ENCODE measurements around the gene BMAL1. TPM values are rescaled to one million over a fixed set of nuclear protein-coding genes. Genes with fewer than 3 reads are reported as not detected.

BMAL1 gene
- 3.0 TPM for polyA plus RNA-seq (2012; ENCODE audit: low read depth, missing spikeins)

DNA sequence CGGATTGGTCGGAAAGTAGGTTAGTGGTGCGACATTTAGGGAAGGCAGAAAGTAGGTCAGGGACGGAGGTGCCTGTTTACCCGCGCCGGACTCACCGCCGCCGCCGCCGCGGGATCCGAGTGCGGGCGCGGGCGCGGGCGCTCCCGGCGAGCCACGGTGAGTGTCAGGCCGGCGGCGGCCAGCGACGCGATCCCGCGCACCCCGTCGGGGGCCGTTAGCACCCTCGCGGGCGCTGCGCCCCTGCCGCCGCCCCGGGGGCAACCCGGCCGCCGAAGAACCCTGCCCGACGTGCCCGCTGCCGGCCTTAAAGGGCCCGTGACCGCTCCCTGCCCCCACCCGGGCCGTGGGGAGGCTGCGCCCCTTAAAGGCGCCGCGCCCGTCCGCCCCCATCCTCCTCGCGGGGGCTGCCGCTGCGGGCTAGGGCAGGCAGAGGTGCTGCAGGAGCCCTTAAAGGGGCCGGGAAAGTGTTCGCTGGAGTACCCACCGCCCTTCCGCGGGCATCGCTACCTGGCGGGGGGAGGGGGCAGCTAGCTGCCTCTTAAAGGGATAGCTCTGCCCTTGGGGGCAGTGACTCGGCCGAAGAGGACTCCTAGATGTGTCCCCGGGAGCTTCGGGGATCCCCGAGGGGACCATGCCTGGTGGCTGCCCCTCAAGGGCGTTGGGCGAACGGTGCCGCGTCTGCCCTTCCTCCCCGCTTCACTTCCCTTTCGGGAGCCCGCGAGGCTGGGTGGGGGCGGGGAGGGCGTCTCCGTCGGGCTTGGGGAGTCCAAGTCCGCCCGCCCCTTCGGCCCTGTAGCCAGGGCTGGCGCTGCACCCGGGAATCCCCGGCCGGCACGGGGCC is at the start of gene BMAL1:
Gene BMAL1, plus strand, starts transcription at position 23 of the 841 bp plus-strand sequence. CDS start 76,519 bp downstream, outside the sequence.
- FAIRE-seq (no peak), DNase-seq (ENCODE audit: insufficient read length, low spot score) (peak; percentile 38)
- TF ChIP-seq PAX5 (IDR thresholded peaks at IDR 0.05; ENCODE audit: insufficient read depth, low read length, severe bottlenecking), result no peak
- no peak for TF ChIP-seq POU2F2 (IDR thresholded peaks at IDR 0.05; ENCODE audit: low read depth, low read length)
- TF ChIP-seq TAF1 (IDR thresholded peaks at IDR 0.05; ENCODE audit: low read depth, low read length), result no peak
- peak; percentile 42; the same call in 1 of the 2 replicates for TF ChIP-seq SPI1 (IDR thresholded peaks at IDR 0.05; ENCODE audit: low read depth, low read length)
- TF ChIP-seq POLR2A (IDR thresholded peaks at IDR 0.05; ENCODE audit: low read depth, low read length), result no peak
- TF ChIP-seq POLR2AphosphoS5 (IDR thresholded peaks at IDR 0.05; ENCODE audit: low read depth, low read length), result no peak

DNA sequence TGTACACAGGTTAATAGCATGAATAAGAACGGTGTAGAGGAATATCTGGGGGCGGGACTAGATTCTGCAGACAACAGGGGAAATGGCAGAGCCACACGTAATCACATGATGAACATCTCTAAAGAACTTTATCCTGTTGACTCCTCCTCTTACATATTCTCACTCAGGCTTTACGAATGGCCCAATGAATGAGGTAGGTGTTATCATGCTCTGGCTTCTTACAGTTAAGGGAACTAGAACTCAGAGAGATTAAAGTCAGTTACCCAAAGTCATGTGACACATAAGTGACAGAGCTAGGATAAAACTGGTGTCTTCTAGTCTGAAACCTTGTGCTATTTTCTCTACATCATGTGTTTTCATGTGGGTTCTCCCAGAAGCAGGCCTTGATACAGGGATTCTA is 49.0 kb upstream of the BMAL1 start:
- DNase-seq (ENCODE audit: insufficient read length, low spot score), result no peak
- TF ChIP-seq SPI1 (IDR thresholded peaks at IDR 0.05; ENCODE audit: low read depth, low read length) (no peak), PAX5 (IDR thresholded peaks at IDR 0.05; ENCODE audit: insufficient read depth, low read length, severe bottlenecking) (no peak), TAF1 (IDR thresholded peaks at IDR 0.05; ENCODE audit: low read depth, low read length) (no peak), POLR2A (IDR thresholded peaks at IDR 0.05; ENCODE audit: low read depth, low read length) (no peak), POU2F2 (IDR thresholded peaks at IDR 0.05; ENCODE audit: low read depth, low read length) (no peak), POLR2AphosphoS5 (IDR thresholded peaks at IDR 0.05; ENCODE audit: low read depth, low read length) (no peak)
- no peak for FAIRE-seq

DNA sequence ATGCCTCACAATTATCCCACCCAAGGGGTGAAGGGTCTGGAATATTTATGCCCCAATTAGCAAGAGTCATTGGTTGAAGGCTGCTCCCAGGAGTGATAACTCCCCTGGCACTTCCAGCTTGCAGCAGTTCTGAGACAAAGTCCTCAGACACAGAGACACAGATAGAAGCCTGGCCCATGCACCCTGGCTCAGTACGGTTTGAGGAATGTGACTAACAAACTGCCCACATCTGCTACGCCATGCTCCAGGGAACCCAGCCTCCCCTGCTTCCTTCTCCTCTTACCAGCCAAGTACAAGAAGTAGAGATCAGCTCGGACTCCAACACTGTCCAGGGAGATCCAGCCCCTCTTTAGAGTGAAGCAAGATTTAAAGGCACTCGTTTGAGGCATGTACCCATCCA is 48.5 kb upstream of the BMAL1 start:
- no peak for FAIRE-seq
- TF ChIP-seq POLR2AphosphoS5 (IDR thresholded peaks at IDR 0.05; ENCODE audit: low read depth, low read length) (no peak), SPI1 (IDR thresholded peaks at IDR 0.05; ENCODE audit: low read depth, low read length) (no peak), TAF1 (IDR thresholded peaks at IDR 0.05; ENCODE audit: low read depth, low read length) (no peak), PAX5 (IDR thresholded peaks at IDR 0.05; ENCODE audit: insufficient read depth, low read length, severe bottlenecking) (no peak), POU2F2 (IDR thresholded peaks at IDR 0.05; ENCODE audit: low read depth, low read length) (no peak), POLR2A (IDR thresholded peaks at IDR 0.05; ENCODE audit: low read depth, low read length) (no peak)

DNA sequence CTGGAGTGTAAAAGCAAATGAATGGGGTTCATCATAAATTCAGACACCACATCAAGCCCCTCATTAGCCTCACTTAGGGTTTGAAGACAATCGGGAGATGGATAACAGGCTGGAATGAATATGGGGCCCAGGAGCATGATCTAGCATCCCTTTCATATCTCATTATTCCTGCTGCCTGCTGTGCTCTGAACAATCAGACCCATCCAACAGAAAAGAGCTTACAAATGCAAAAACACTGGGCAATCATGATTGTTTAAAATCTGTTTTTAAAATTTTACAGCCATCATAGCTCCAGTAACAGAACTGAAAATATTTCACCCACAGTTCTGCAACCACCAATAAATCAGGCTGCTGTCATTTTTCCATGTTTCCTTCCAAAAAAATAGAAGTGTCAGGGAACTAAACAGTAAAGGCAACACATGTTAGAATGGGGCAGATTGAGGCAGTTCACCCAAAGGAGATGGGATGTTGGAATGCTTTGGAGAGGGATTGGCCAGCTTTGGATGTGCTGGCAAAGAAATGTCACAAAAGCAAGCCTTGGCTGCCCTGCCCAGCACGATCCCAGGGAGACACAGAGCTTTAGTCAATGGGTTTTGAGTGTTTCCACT is 47.8 kb upstream of the BMAL1 start:
- DNase-seq (ENCODE audit: insufficient read length, low spot score), result no peak
- no peak for TF ChIP-seq POLR2A (IDR thresholded peaks at IDR 0.05; ENCODE audit: low read depth, low read length)
- no peak for TF ChIP-seq POLR2AphosphoS5 (IDR thresholded peaks at IDR 0.05; ENCODE audit: low read depth, low read length)
- TF ChIP-seq SPI1 (IDR thresholded peaks at IDR 0.05; ENCODE audit: low read depth, low read length), result no peak
- TF ChIP-seq POU2F2 (IDR thresholded peaks at IDR 0.05; ENCODE audit: low read depth, low read length), result no peak
- no peak for TF ChIP-seq PAX5 (IDR thresholded peaks at IDR 0.05; ENCODE audit: insufficient read depth, low read length, severe bottlenecking)
- TF ChIP-seq TAF1 (IDR thresholded peaks at IDR 0.05; ENCODE audit: low read depth, low read length), result no peak
- FAIRE-seq, result no peak

More for the DNA sequence above, 48.5 kb upstream of the BMAL1 start:
- DNase-seq (ENCODE audit: insufficient read length, low spot score), result no peak

DNA sequence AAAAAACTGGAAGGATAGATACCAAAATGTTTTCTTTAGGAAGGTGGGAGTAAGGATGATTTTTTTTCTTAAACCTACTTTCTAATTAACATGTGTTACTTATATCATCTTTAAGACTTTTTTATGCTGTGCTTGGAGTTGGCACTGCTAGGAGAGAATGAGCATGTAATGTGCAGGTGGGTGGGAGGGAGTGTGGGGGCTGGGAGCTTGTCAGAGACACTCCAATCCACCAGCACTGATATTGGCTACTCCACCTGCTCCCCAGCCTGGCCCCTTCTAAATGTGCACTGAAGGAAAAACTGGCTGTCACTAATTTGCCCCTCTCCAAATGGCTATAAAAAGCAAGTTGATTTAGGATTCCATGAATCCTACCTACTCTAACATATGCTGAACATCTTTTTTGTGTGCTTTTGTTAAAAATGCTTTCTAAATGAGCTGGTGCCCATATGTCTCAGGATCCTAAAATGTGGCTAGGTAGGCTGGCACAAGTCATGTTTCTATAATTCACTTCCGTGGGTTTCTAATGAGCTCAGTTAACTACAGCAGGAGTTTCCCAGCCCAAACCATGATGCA is 44.3 kb upstream of the BMAL1 start:
- TF ChIP-seq PAX5 (IDR thresholded peaks at IDR 0.05; ENCODE audit: insufficient read depth, low read length, severe bottlenecking) (no peak), SPI1 (IDR thresholded peaks at IDR 0.05; ENCODE audit: low read depth, low read length) (no peak), POU2F2 (IDR thresholded peaks at IDR 0.05; ENCODE audit: low read depth, low read length) (no peak), TAF1 (IDR thresholded peaks at IDR 0.05; ENCODE audit: low read depth, low read length) (no peak), POLR2A (IDR thresholded peaks at IDR 0.05; ENCODE audit: low read depth, low read length) (no peak), POLR2AphosphoS5 (IDR thresholded peaks at IDR 0.05; ENCODE audit: low read depth, low read length) (no peak)
- FAIRE-seq (no peak), DNase-seq (ENCODE audit: insufficient read length, low spot score) (no peak)

DNA sequence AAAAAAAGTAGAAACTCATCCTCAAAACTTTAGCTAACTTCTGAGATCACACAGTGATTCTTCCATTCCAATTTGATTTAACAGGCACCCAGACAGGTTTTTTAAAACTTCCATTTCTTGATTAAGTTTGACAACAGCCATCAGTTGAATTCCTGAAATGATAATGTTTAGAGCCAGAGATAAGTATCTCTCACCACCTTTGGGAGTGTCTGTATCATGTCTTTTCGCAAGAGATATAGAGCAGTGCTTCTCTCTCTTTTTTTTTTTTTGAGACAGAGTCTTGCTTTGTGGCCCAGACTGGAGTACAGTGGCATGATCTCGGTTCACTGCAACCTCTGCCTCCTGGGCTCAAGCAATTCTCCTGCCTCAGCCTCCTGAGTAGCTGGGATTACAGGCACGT is 41.7 kb upstream of the BMAL1 start:
- DNase-seq (ENCODE audit: insufficient read length, low spot score) (no peak), FAIRE-seq (no peak)
- TF ChIP-seq POLR2AphosphoS5 (IDR thresholded peaks at IDR 0.05; ENCODE audit: low read depth, low read length) (no peak), SPI1 (IDR thresholded peaks at IDR 0.05; ENCODE audit: low read depth, low read length) (no peak), TAF1 (IDR thresholded peaks at IDR 0.05; ENCODE audit: low read depth, low read length) (no peak)

DNA sequence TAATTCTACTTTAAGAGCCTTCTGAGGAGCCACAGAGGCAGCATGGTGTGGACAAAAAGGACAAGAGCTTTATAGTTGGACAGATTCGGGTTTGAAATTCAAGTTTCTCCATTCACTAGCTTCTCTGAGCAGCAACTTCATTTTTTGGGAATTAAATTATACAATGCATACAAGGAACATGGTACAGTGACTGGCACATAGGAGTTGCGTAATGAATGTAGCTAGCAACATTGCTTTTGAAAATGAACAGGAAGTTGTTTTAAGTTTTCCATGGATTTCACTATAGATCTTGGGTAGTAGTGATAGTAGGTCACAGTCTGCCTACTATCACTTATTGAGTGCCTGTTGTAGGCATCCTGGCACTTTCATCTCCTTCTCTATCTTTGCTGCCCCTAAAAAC is 41.0 kb upstream of the BMAL1 start:
- TF ChIP-seq SPI1 (IDR thresholded peaks at IDR 0.05; ENCODE audit: low read depth, low read length), result no peak
- TF ChIP-seq POU2F2 (IDR thresholded peaks at IDR 0.05; ENCODE audit: low read depth, low read length), result no peak
- no peak for TF ChIP-seq POLR2AphosphoS5 (IDR thresholded peaks at IDR 0.05; ENCODE audit: low read depth, low read length)
- TF ChIP-seq TAF1 (IDR thresholded peaks at IDR 0.05; ENCODE audit: low read depth, low read length), result no peak
- TF ChIP-seq PAX5 (IDR thresholded peaks at IDR 0.05; ENCODE audit: insufficient read depth, low read length, severe bottlenecking), result no peak
- TF ChIP-seq POLR2A (IDR thresholded peaks at IDR 0.05; ENCODE audit: low read depth, low read length), result no peak
- DNase-seq (ENCODE audit: insufficient read length, low spot score) (no peak), FAIRE-seq (no peak)

DNA sequence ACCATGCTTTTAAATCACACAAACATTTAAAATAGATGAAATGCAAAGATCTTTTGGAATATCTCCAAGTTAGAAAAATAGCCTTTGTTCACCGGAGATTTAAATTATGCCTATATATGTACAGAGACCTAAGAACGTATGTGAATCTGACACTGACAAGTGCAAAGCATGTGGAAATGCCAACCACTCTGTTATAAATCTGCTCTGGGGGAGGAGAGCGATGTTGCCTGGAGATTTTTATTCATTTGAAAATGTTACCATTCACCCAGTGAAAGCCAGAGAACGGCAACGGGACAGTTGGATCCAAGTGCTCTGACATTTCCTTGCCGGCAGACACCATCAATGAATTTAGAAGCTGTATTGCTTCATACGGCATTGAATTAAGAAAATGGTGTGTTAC is 39.8 kb upstream of the BMAL1 start:
- TF ChIP-seq POU2F2 (IDR thresholded peaks at IDR 0.05; ENCODE audit: low read depth, low read length) (no peak), POLR2A (IDR thresholded peaks at IDR 0.05; ENCODE audit: low read depth, low read length) (no peak), TAF1 (IDR thresholded peaks at IDR 0.05; ENCODE audit: low read depth, low read length) (no peak), SPI1 (IDR thresholded peaks at IDR 0.05; ENCODE audit: low read depth, low read length) (no peak)
- FAIRE-seq (no peak), DNase-seq (ENCODE audit: insufficient read length, low spot score) (no peak)

DNA sequence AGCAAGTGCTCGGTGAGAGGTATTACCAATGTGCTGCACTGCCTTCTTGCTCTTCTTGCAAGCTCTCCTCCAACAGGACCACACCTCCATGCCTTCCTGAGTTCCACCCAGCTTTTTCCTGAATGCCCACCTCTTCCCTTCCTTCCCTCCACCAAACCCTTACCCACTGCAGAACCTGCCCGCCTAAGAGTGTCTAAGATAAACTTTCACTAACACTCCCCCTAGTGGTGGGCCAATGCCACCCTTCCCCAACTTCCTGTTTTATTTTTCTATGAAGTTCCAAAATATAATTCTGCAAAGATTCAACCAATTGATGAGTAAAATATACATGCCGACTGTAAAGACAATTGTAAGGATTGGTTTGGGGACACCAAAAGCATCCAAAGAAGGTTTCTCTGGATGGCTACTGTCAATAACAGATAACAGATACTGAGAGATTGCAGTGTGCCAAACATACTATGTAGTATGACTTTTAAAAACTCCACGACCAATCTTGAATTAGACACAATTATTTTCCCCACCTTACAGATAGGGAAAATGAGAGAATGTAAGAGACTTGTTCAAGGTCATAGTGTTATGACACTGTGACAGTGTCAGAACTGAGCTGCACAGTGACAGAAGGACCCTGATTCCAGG is 38.6 kb upstream of the BMAL1 start:
- TF ChIP-seq SPI1 (IDR thresholded peaks at IDR 0.05; ENCODE audit: low read depth, low read length) (peak; percentile 59), POLR2A (IDR thresholded peaks at IDR 0.05; ENCODE audit: low read depth, low read length) (no peak)
- DNase-seq (ENCODE audit: insufficient read length, low spot score), result peak; percentile 12
- peak; percentile 31 for FAIRE-seq

Measured in GM12891 (cell line).